ENCODE results near the gene WFDC11. TPM values are rescaled to one million over a fixed set of nuclear protein-coding genes. Genes with fewer than 3 reads are reported as not detected.

Gene WFDC11
- not detected in 2 replicates for total RNA-seq

DNA sequence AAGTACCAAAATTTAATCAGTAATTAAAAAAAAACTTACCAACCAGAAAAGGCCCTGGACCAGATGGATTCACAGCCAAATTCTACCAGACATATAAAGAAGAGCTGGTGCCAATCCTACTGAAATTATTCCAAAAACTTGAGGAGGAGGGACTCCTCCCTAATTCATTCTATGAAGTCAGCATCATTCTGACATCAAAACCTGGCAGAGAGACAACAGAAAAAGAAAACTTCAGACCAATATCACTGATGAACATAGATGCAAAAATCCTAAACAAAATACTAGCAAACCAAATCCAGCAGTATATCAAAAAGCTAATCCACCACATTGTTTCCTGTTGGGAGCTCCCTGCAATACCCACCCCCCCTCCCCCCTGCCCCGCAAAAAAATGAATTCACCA lies at the start of gene WFDC11:
TSS of gene WFDC11 (minus strand) at position 101 of the 400 bp plus-strand sequence. CDS start 19,639 bp downstream, outside the sequence.

DNA sequence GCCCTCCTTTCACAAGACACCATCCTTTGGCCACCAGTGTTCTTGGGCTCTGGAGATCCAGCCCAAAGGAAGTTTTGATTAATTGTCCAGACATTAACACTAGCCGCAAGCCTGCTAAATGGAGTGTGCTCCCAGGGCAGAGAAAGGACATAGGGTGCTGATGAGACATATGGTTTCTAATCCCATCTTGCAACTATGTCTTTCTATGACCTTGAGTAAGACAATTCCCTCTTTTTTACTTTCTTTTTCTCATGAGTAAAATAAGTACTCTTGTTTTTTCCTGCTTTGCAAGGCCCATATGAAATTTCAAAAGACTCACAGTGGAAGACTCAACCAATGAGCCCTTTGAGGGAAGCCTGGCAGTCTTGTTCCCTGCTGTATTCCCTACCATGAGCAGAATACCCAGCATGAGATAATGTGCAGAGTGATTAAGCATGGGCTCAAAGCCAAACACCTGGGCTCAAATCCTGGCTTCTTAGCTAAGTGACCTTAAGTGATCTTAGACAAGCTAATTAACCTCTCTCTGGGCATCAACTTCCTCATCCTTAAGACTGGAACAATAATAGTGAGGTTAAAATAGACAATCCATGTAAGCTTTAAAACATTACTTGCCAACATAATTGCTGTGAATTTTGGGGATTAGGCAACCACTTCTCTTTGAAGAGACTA lies 35.1 kb upstream of the WFDC11 start, which contains the start of gene WFDC10B:
TSS of gene WFDC10B (minus strand) at position 51 of the 669 bp plus-strand sequence. CDS start 19,027 bp downstream, outside the sequence.

DNA sequence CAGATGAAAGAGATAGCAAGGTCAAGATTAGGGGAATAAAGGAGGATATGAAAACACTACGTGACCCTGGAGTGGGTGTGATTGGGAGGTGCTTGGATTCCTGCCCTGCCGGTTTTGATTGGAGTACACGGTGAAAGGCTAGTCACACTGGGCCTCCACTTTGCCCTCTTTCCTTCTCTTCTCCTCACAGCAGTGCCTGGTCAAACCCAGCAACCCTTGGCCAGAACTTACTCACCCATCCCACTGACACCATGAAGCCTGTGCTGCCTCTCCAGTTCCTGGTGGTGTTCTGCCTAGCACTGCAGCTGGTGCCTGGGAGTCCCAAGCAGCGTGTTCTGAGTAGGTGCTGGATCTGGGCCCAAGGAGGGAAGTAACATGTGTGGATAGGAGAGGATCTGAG lies 31.8 kb upstream of the WFDC11 start, which contains the start of gene WFDC13:
TSS of gene WFDC13 (plus strand) at position 166 of the 400 bp plus-strand sequence. CDS start at position 252, 86 bp downstream.

DNA sequence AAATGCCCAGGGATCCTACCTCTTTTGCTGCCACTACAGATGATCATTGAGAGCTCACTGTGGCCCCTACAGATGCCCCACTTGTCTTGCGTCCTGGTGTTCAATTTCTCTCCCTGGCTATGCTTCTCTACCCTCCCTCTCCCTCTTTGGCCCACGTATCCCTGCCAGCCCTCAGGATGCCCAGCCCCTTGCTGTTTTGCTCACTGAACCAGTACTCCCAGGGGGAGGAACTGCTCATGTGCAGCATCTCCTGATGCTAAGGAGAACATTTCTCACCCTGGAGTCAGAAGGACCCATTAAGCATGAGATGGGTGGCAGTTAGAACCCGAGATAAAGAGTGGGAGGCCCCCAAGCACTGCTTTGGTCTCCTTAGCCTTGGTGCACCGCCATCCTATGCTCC lies 38.9 kb downstream of the WFDC11 start, which contains the start of gene WFDC9:
TSS of gene WFDC9 (minus strand) at position 101 of the 400 bp plus-strand sequence. CDS start 21,103 bp downstream, outside the sequence.

DNA sequence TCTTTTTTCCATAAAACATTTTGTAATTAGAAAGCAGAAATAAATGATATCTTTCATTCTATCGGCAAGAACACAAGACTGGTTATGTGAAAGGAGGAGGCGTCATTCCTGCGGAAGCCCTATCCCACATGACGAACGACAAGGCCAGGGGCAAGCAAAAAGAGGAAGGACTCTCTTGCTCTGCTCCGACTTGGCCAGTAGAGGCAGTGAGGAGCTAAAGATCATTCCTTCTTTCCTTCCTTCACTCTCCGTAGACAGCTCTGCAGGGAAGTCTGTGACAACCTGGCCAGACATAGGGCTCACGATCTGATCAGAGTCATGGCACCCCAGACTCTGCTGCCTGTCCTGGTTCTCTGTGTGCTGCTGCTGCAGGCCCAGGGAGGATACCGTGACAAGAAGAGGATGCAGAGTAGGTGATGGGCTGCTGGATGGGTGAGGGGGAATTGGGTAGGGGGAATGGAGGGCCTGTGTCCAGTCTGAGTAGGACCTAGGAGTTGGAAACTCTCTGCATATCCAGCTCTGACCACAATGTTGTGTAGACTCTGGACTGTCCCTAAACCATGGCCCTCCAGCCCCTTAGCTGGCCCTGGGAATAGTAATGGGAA lies 40.4 kb downstream of the WFDC11 start, which contains the start of gene WFDC10A:
TSS of gene WFDC10A (plus strand) at position 244 of the 605 bp plus-strand sequence. CDS start at position 319, 75 bp downstream.

Small RNAs within 50 kb of the gene (small RNA-seq; reads per million reads assigned to genes)
- not detected for gene MIR3617

Other genes with a start within 250 kb of the WFDC11 start
- not detected in 2 replicates for gene WFDC2, start 200.5 kb downstream of the WFDC11 start, total RNA-seq
- gene SPINT3, start 154.6 kb downstream of the WFDC11 start, total RNA-seq, result not detected in 2 replicates
- gene WFDC6, start 130.8 kb downstream of the WFDC11 start, total RNA-seq, result not detected in 2 replicates
- not detected in 2 replicates for gene EPPIN, start 122.8 kb downstream of the WFDC11 start, total RNA-seq
- not detected in 2 replicates for gene WFDC8, start 91.0 kb downstream of the WFDC11 start, total RNA-seq
- gene WFDC10A, start 40.5 kb downstream of the WFDC11 start, total RNA-seq, result not detected in 2 replicates
- gene WFDC9, start 39.0 kb downstream of the WFDC11 start, total RNA-seq, result not detected in 2 replicates
- not detected in 2 replicates for gene WFDC13, start 31.8 kb upstream of the WFDC11 start, total RNA-seq
- gene WFDC10B, start 34.8 kb upstream of the WFDC11 start, total RNA-seq, result not detected in 2 replicates
- not detected in 2 replicates for gene SPINT4, start 52.1 kb upstream of the WFDC11 start, total RNA-seq
- not detected in 2 replicates for gene WFDC3, start 121.6 kb upstream of the WFDC11 start, total RNA-seq
- gene DNTTIP1, start 121.7 kb upstream of the WFDC11 start, total RNA-seq, result 15.0 and 17.3 TPM in 2 replicates
- gene UBE2C, start 142.4 kb upstream of the WFDC11 start, total RNA-seq, result 18.9 and 23.3 TPM in 2 replicates
- gene TNNC2, start 157.1 kb upstream of the WFDC11 start, total RNA-seq, result 0.33 TPM in 1 of 2 replicates, not detected in the other
- gene SNX21, start 163.6 kb upstream of the WFDC11 start, total RNA-seq, result 23.7 and 33.0 TPM in 2 replicates
- gene ACOT8, start 187.2 kb upstream of the WFDC11 start, total RNA-seq, result 24.2 and 30.1 TPM in 2 replicates
- 7.4 and 9.5 TPM in 2 replicates for gene ZSWIM3, start 187.4 kb upstream of the WFDC11 start, total RNA-seq
- 15.2 and 16.7 TPM in 2 replicates for gene ZSWIM1, start 211.0 kb upstream of the WFDC11 start, total RNA-seq
- 0.57 and 1.3 TPM in 2 replicates for gene SPATA25, start 217.4 kb upstream of the WFDC11 start, total RNA-seq
- gene NEURL2, start 221.0 kb upstream of the WFDC11 start, total RNA-seq, result 4.3 and 5.6 TPM in 2 replicates
- 59.0 and 93.4 TPM in 2 replicates for gene CTSA, start 221.1 kb upstream of the WFDC11 start, total RNA-seq
- gene PLTP, start 241.9 kb upstream of the WFDC11 start, total RNA-seq, result 8.4 and 18.3 TPM in 2 replicates

Data from vein endothelial cell (primary cell).